Mucosa of descending colon (tissue), 3 donors: ENCODE data around the gene FAM234B. TPM values are rescaled to one million over a fixed set of nuclear protein-coding genes. Genes with fewer than 3 reads are reported as not detected.
A peak's percentile ranks its signal among the peaks of the same experiment; 100 is the strongest.

Experiments used
- ATAC-seq: fragments of 200-7000 bp; cut with Tn5 transposase; one replicate; pipeline ENCODE4 v1.9.1; 2020; ENCODE audit warnings: mild to moderate bottlenecking, moderate library complexity
- DNase-seq, 3 donors: peaks; one replicate each; pipeline ENCODE4 v3.0.0-alpha.2; 2020
- H3K36me3 ChIP-seq: fragments of 200-600 bp; one replicate; pipeline ENCODE4 v1.8.0; 2021; ENCODE audit warnings: low read depth, mild to moderate bottlenecking
- H3K4me1 ChIP-seq: fragments of 200-600 bp; one replicate; pipeline ENCODE4 v1.8.0; 2021; ENCODE audit warnings: low read depth, mild to moderate bottlenecking
- H3K4me3 ChIP-seq: fragments of 200-600 bp; one replicate; pipeline ENCODE4 v1.8.0; 2021; ENCODE audit warnings: mild to moderate bottlenecking
- H3K9me3 ChIP-seq: fragments of 200-600 bp; one replicate; pipeline ENCODE4 v1.8.0; 2021; ENCODE audit warnings: mild to moderate bottlenecking
- CTCF ChIP-seq: fragments of 200-600 bp; IDR thresholded peaks from one replicate; pipeline ENCODE4 v1.8.0; 2022; ENCODE audit warnings: antibody characterized with exemption, mild to moderate bottlenecking
- intact Hi-C, 2 donors: fragments of 100-400 bp; cut with DNase I in 1 of 2; cut with micrococcal nuclease in 1 of 2; formaldehyde crosslinking; loops; one replicate each; pipeline versions ENCODE4 v1.11.0 to v1.11.1; 2022; cut with DNase I, micrococcal nuclease
- long read RNA-seq, 2 donors: library from polyadenylated mRNA; unstranded; transcript quantifications; one replicate each; pipeline ENCODE4 v2.0.0, GENCODE V29; 2019 to 2021
- total RNA-seq, 3 donors: library from RNA; stranded (reverse); fragmentation: NEBNext Ultra II Directional in 2 of 3; extraction: Animal tissue kit (Norgen Biotek cat#: 25700) in 2 of 3; gene quantifications; one replicate each; pipeline versions ENCODE4 v1.2.1 to v1.2.4, GENCODE V29; 2021 to 2023
- donor health status: DM: no; HTN: no; CAD: no; lungs with moderate emphysema.
- donor health status: DM: no; HTN: no; CAD: no.
- donor health status: DM: no; HTN: yes; CAD: no.

FAM234B gene
- total RNA-seq = 1 to 10 TPM; 1.4 to 3.4 (median 1.9) TPM
- long read RNA-seq, donor 1, partial matches to known transcripts = 1 of 2 reads
- long read RNA-seq, donor 1, other reads (novel, unspliced or antisense) = 1 of 2 reads
- long read RNA-seq, donor 2 = 0 reads

GRCh38 chr12:13044002-13044905, at the start of gene FAM234B:
Gene FAM234B, plus strand, starts transcription at chr12:13044381. Its CDS starts 23 bp downstream, at chr12:13044404.
- no peak for TF ChIP-seq CTCF
- Histone ChIP-seq H3K4me3 (peak within 1 kb of the TSS; percentile 59), H3K36me3 (no peaks in the 10 kb centered on the region), H3K9me3 (no peaks in the 10 kb centered on the region), H3K4me1 (peaks cover 11% of the 10 kb centered on the region)
- ATAC-seq = peak; percentile 68
- intact Hi-C loops = no loop called here
- peak; percentile 78 to 85 (median 81) for DNase-seq

DNA sequence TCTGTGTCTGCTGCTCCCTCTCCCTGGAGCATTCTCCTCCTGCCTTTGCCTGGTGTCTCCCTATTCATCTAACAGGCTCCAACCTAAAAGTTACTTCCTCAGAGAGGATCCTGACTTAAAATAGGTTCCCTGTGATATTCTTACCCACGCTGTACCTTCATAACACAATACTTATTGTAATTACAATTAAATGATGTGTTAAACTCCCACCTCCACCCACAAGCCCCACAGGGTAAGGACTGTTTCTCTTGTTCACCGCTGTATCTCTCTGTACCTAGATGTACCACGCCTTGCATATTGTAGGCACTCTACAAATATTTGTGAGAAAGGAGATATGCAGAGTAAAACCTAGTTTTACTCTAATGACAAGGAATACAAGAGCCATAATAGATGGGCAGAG, 49.1 kb upstream of the FAM234B start:
- Histone ChIP-seq H3K4me1 (peaks cover 11% of the 10 kb centered on the region), H3K4me3 (no peak overlapping the region), H3K36me3 (no peaks in the 10 kb centered on the region), H3K9me3 (no peaks in the 10 kb centered on the region)
- DNase-seq (no peak), ATAC-seq (no peak)
- intact Hi-C loops = no loop called here
- no peak for TF ChIP-seq CTCF

GRCh38 chr12:12996209-12996608, 48.0 kb upstream of the FAM234B start:
- no peak overlapping the region for H3K4me3 ChIP-seq
- no peak for TF ChIP-seq CTCF
- ATAC-seq = no peak
- intact Hi-C loops = no loop called here
- no peak for DNase-seq
- peaks cover 11% of the 10 kb centered on the region for H3K4me1 ChIP-seq
- no peaks in the 10 kb centered on the region for H3K36me3 ChIP-seq
- no peaks in the 10 kb centered on the region for H3K9me3 ChIP-seq

- Histone ChIP-seq H3K9me3 (no peaks in the 10 kb centered on the region), H3K4me3 (no peak overlapping the region), H3K36me3 (no peaks in the 10 kb centered on the region), H3K4me1 (peaks cover 16% of the 10 kb centered on the region)
- intact Hi-C loops = no loop called here
- DNase-seq = no peak
- no peak for TF ChIP-seq CTCF
- no peak for ATAC-seq
These were observed 47.0 kb upstream of the FAM234B start for GRCh38 chr12:12997156-12997555.

DNA sequence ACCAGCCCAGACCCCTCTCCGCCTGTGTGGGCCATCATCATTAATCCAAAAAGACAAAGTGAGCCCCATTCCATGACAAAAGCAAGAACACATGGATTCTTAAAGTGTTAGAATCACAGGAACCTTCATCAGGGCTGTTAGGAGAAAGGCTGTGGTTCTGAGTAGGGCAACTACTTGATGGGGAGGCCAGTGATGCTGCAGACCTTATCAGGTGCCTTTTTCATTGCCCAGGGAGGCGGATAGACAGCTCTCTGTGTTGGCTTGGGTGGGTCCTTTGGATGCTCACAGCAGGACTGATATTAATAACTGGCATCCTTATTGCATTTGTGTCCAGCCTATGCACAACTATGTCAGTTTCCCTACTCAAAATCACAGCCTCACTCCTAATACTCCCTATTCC, 46.4 kb upstream of the FAM234B start:
- intact Hi-C loops = no loop called here
- ATAC-seq (no peak), DNase-seq (no peak)
- H3K4me1 ChIP-seq = peaks cover 16% of the 10 kb centered on the region
- H3K4me3 ChIP-seq = no peak overlapping the region
- TF ChIP-seq CTCF = no peak
- no peaks in the 10 kb centered on the region for H3K9me3 ChIP-seq
- H3K36me3 ChIP-seq = no peaks in the 10 kb centered on the region
